ENCODE data around the gene CNOT3.
A peak's percentile ranks its signal among the peaks of the same experiment; 100 is the strongest.

DNA sequence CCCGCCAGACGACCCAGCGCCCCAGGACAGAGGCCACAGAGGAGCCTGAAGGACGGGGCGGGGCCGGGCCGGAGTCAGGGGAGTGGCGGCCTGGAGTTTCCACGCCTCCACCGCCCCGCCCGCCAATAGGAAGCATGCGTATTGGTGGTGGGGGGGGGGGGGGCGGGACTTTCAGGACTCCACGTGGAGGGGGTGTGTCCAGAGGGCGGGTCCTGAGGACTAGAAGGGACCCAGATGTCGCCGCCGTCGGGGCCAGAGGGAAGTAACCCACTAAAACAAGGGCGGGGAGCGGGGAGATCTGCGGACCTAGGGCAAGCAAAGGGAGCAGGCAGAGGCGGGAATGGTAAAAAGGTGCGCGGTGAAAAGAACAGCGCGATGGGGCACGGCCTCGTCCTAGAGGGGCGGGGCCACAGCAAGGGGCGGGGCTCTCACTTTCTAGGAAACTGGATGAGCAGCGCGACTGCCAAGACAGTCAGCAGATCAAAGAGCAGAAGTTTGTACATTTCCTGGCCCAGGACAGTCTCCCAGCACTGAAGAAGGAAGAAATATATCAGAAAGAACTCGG lies 24.8 kb downstream of the CNOT3 start:
- TF ChIP-seq POLR2A (IDR thresholded peaks at IDR 0.05), result peak in 1 of 2 donors; percentile 33
- TF ChIP-seq, protein P1, sequence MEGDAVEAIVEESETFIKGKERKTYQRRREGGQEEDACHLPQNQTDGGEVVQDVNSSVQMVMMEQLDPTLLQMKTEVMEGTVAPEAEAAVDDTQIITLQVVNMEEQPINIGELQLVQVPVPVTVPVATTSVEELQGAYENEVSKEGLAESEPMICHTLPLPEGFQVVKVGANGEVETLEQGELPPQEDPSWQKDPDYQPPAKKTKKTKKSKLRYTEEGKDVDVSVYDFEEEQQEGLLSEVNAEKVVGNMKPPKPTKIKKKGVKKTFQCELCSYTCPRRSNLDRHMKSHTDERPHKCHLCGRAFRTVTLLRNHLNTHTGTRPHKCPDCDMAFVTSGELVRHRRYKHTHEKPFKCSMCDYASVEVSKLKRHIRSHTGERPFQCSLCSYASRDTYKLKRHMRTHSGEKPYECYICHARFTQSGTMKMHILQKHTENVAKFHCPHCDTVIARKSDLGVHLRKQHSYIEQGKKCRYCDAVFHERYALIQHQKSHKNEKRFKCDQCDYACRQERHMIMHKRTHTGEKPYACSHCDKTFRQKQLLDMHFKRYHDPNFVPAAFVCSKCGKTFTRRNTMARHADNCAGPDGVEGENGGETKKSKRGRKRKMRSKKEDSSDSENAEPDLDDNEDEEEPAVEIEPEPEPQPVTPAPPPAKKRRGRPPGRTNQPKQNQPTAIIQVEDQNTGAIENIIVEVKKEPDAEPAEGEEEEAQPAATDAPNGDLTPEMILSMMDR (IDR thresholded peaks at IDR 0.05), result no peak

All from adrenal gland (tissue), 5 donors.